Heart left ventricle (tissue), 16 donors: Measurements from ENCODE around the gene ARV1. TPM values are rescaled to one million over a fixed set of nuclear protein-coding genes. Genes with fewer than 3 reads are reported as not detected.
"Not testable (repeated sequence)": the region's sequence is repeated elsewhere in the genome, so short reads cannot be mapped to it uniquely, and the experiment has no call there.

ENCODE experiments used
- ATAC-seq, 4 donors: fragments of 200-7000 bp; cut with Tn5 transposase; one replicate each; pipeline ENCODE4 v1.9.1; 2020 to 2022; ENCODE audit warnings: moderate library complexity in 4 of 4, mild to moderate bottlenecking in 3 of 4, moderate number of reproducible peaks in 1 of 4
- DNase-seq, 5 donors: peaks; one replicate each; pipeline ENCODE4 v3.0.0-alpha.2; 2020
- H3K27ac ChIP-seq, 12 donors: fragments of 200-600 bp; sonication (generic) in 4 of 12; one replicate each; pipeline versions ENCODE4 v1.5.0 to v1.8.0; 2016 to 2022; ENCODE audit warnings: mild to moderate bottlenecking in 2 of 12
- H3K27me3 ChIP-seq, 9 donors: fragments of 200-600 bp; sonication (generic) in 2 of 9; one replicate each; pipeline versions ENCODE4 v1.5.1 to v1.8.0; 2016 to 2022; ENCODE audit warnings: mild to moderate bottlenecking in 3 of 9
- H3K36me3 ChIP-seq, 9 donors: fragments of 200-600 bp; sonication (generic) in 2 of 9; one replicate each; pipeline versions ENCODE4 v1.5.0 to v1.8.0; 2018 to 2022; ENCODE audit warnings: mild to moderate bottlenecking in 2 of 9
- H3K4me1 ChIP-seq, 12 donors: fragments of 200-600 bp; sonication (generic) in 4 of 12; one replicate each; pipeline versions ENCODE4 v1.5.0 to v1.8.0; 2016 to 2022; ENCODE audit warnings: mild to moderate bottlenecking in 3 of 12
- H3K4me3 ChIP-seq, 12 donors: fragments of 200-600 bp; sonication (generic) in 4 of 12; one replicate each; pipeline versions ENCODE4 v1.5.0 to v1.8.0; 2017 to 2022; ENCODE audit warnings: mild to moderate bottlenecking in 9 of 12, moderate library complexity in 4 of 12
- H3K9me3 ChIP-seq, 12 donors: fragments of 200-600 bp; sonication (generic) in 4 of 12; one replicate each; pipeline versions ENCODE4 v1.5.0 to v1.8.0; 2016 to 2022; ENCODE audit warnings: mild to moderate bottlenecking in 1 of 12
- POLR2A ChIP-seq, 2 donors: fragments of 450-650 bp; IDR thresholded peaks; one replicate each; pipeline ENCODE4 v1.6.1; 2017; ENCODE audit warnings: antibody characterized with exemption in 2 of 2, mild to moderate bottlenecking in 2 of 2, moderate library complexity in 2 of 2
- WGBS, 4 donors: extraction: QIAGEN DNeasy Blood & Tissue Kit in 2 of 4; methylation state at CpG; one replicate each; pipeline versions ENCODE4 v1.1.5 to v1.1.7; 2013 to 2018; 5-methylcytosine and 5-hydroxymethylcytosine counted together
- intact Hi-C, 10 donors: fragments of 100-400 bp; cut with DNase I; formaldehyde crosslinking; loops; one replicate each; pipeline versions ENCODE4 v1.11.1 to v1.14.2; 2022
- microRNA counts, 2 donors: library from miRNA; unstranded; fragments of <30 nt; microRNA quantifications; one replicate each; lab custom pipeline; 2016
- polyA plus RNA-seq, 2 donors: library from polyadenylated mRNA; stranded (reverse); fragments of 200-250 nt; gene quantifications; one replicate each; pipeline ENCODE4 v1.2.3, GENCODE V29; 2013
- total RNA-seq, 9 donors: library from RNA; depleted of rRNA in 2 of 9; stranded (reverse); fragments of >200 nt in 2 of 9; fragmentation: NEBNext Ultra II Directional in 3 of 9; extraction: Animal tissue kit (Norgen Biotek cat#: 25700) in 3 of 9; gene quantifications; one replicate each; pipeline versions ENCODE4 v1.1.0 to v1.2.4, GENCODE V29; 2016 to 2023
- TF ChIP-seq, protein P1 (sequence below), 12 donors: fragments of 200-600 bp; sonication (generic) in 4 of 12; IDR thresholded peaks; one replicate each; pipeline versions ENCODE4 v1.5.0 to v1.8.0; 2018 to 2022; ENCODE audit warnings: antibody characterized with exemption in 12 of 12, mild to moderate bottlenecking in 5 of 12
- donor health status: ischemic (EF 13 %, LVEDD 7.1; RV severe dilation, severe dysfunction).
- donor health status: healthy with polysubstance abuse.
- donor health status: DM: no; HTN: yes; CAD: no.
- donor health status: DM: no; HTN: no; CAD: no.
- donor health status: ischemic (EF 25% LVEDD 6.9; RV normal size, moderate dysfunction).
- donor health status: ischemic (EF 25% LVEDD 5.7; RV mildly dilated, moderate dysfunction).
- donor health status: healthy.
- donor health status: DM: yes; HTN: yes; CAD: no.
- donor health status: ischemic (EF 35%, LVEDD 5.7; RV mildly dilated, moderate dysfunction).
- donor health status: nonischemic (EF 11% LVEDD 7.7; RV severe dilation, severe dysfunction).
- donor health status: DM: yes; HTN: yes; CAD: no.
- donor health status: PGD.
- donor health status: ischemic (EF 29% LVEDD 5.4; RV normal size, mild dysfunction).
- donor health status: nonischemic (EF 23%, LVEDD 6.1; RV moderate dilation, normal function).

ARV1 gene
- total and polyA plus RNA-seq, 11 donors, result 16.3 to 49.7 (median 23.0) TPM

DNA sequence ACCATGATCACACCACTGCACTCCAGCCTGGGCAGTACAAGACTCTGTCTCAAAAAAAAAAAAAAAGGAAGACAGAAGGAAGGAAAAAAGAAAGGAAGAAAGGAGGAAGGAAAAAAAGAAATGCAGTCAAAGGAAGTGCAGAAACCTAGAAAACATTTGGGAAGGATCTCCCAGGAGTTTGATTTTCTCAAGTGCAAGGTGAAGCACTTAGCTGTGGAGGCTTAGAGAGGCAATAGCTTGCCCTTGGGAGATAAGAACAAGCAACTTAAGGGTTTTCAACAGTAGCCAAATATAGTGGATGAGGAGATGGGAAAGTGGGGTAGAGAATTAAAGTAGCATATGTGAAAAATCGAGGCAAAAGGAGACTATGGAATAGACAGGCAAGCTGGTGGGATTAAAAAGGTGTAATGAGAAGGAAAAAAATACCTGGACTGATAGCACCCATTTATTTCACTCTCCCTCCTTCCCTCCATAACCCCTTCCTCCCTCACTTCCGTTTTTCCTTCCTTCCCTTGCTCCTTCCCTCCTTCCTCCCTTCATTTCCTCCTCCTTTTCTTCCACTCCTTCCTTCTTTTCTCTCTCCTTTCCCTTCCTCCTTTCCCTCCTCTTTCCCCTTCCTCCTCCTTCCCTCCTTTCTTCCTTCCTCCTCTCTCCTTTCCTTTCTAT is 68.0 kb downstream of the ARV1 start:
- TF ChIP-seq, protein P1, sequence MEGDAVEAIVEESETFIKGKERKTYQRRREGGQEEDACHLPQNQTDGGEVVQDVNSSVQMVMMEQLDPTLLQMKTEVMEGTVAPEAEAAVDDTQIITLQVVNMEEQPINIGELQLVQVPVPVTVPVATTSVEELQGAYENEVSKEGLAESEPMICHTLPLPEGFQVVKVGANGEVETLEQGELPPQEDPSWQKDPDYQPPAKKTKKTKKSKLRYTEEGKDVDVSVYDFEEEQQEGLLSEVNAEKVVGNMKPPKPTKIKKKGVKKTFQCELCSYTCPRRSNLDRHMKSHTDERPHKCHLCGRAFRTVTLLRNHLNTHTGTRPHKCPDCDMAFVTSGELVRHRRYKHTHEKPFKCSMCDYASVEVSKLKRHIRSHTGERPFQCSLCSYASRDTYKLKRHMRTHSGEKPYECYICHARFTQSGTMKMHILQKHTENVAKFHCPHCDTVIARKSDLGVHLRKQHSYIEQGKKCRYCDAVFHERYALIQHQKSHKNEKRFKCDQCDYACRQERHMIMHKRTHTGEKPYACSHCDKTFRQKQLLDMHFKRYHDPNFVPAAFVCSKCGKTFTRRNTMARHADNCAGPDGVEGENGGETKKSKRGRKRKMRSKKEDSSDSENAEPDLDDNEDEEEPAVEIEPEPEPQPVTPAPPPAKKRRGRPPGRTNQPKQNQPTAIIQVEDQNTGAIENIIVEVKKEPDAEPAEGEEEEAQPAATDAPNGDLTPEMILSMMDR (IDR thresholded peaks at IDR 0.05), result no peak
- TF ChIP-seq POLR2A (IDR thresholded peaks at IDR 0.05), result no peak
- Histone ChIP-seq H3K4me1 (no peaks in the 10 kb centered on the region), H3K9me3 (peaks cover 0 to 12% (median 5%) of the 10 kb centered on the region in 12 donors), H3K27me3 (peaks cover 0 to 4% (median 0%) of the 10 kb centered on the region in 9 donors), H3K4me3 (no peak overlapping the region), H3K27ac (no peak overlapping the region), H3K36me3 (no peaks in the 10 kb centered on the region)
- no peak for DNase-seq
- ATAC-seq, result no peak
- WGBS, 4 donors, result 37 to 62% (median 54%) methylated on average over 2 of the region's 2 CpGs
- intact Hi-C loops, result no loop called here

- H3K27ac ChIP-seq, H3K4me1 ChIP-seq, H3K36me3 ChIP-seq, DNase-seq, intact Hi-C loops, H3K27me3 ChIP-seq, ATAC-seq, H3K4me3 ChIP-seq: not testable (repeated sequence)
- H3K9me3 ChIP-seq, result peaks cover 0 to 12% (median 5%) of the 10 kb centered on the region in 12 donors
These were observed 68.6 kb downstream of the ARV1 start for GRCh38 chr1:231047529-231047928.

DNA sequence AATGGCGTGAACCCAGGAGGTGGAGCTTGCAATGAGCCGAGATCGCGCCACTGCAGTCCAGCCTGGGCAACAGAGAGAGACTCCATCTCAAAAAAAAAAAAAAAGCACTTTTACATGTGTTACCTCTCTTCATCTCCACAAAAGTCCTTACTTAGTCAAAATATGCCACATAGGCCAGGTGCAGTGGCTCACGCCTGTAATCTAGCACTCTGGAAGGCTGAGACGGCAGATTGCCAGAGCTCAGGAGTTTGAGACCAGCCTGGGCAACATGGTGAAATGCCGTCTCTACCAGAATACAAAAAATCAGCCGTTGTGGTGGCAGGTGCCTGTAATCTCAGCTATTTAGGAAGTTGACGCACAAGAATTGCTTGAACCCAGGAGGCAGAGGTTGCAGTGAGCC is 69.5 kb downstream of the ARV1 start:
- not testable (repeated sequence) for H3K36me3 ChIP-seq

DNA sequence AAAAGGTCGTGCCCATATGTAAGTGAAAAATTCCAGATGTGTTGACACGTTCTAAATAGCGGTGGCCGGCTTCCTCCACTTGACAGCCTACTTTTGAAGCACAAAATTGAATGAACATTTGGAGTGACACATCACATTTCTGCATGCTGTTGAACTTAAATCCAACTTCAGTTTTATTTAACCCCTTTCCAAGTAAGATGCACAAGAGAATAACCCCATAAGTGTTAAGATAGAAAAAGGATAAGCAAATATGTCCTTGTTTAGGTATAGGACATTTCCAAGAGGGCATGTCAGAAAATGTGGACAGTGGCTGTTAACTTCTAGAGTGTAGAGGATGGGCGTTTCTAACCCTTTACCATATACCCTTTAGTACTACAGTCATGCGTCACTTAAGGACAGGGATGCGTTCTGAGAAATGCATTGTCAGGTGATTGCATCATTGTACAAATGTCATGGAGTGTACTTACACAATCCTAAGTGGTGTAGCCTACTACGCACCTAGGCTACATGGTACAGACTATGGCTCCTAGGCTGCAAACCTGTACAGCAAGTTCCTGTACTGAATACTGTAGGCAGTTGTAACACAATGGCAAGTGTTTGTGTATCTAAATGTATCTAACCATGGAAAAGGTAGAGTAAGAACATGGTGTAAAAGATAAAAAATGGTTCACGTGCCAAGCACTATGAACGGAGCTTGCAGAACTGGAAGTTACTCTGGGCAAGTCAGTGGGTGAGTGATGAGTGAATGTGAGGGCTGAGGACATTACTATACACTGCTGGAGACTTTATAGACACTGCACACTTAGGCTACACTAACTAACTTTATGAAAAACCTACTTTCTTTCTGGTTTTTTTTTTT is 70.5 kb downstream of the ARV1 start:
- H3K27ac ChIP-seq, result no peak overlapping the region
- WGBS, 4 donors, result 63 to 70% (median 68%) methylated on average over 10 of the region's 10 CpGs
- TF ChIP-seq POLR2A (IDR thresholded peaks at IDR 0.05), result no peak
- TF ChIP-seq, protein P1 (IDR thresholded peaks at IDR 0.05), result no peak
- peaks cover 0 to 12% (median 4%) of the 10 kb centered on the region in 12 donors for H3K9me3 ChIP-seq
- intact Hi-C loops, result no loop called here
- peaks cover 0 to 4% (median 0%) of the 10 kb centered on the region in 9 donors for H3K27me3 ChIP-seq
- ATAC-seq, result no peak
- peaks cover 0 to 16% (median 12%) of the 10 kb centered on the region in 12 donors for H3K4me1 ChIP-seq
- H3K4me3 ChIP-seq, result no peak overlapping the region
- DNase-seq, result no peak
- H3K36me3 ChIP-seq, result no peaks in the 10 kb centered on the region

More for the DNA sequence above, 69.5 kb downstream of the ARV1 start:
- ATAC-seq, H3K27me3 ChIP-seq, H3K4me1 ChIP-seq, H3K4me3 ChIP-seq, DNase-seq, H3K27ac ChIP-seq, intact Hi-C loops: not testable (repeated sequence)
- 80 to 92% (median 82%) methylated on average over 9 of the region's 9 CpGs for WGBS, 4 donors
- H3K9me3 ChIP-seq, result peaks cover 0 to 12% (median 5%) of the 10 kb centered on the region in 12 donors

MicroRNA genes within 50 kb of the gene (microRNA counts, 767-probe panel; counts per million panel counts)
- 0 to 71.6 counts per million in 2 donors for microRNA hsa-miR-1182 (lab: Ali Mortazavi, UCI)

Other genes with a start within 250 kb of the ARV1 start
- under 1 TPM in 3 of 9 donors, not detected in 6; 0.12 to 0.31 (median 0.22) TPM for gene CAPN9, start 231.7 kb upstream of the ARV1 start, total RNA-seq
- under 1 TPM in 1 of 2 donors, not detected in 1; 0.04 TPM for gene CAPN9, start 231.7 kb upstream of the ARV1 start, polyA plus RNA-seq
- gene C1orf198, start 110.6 kb upstream of the ARV1 start, total RNA-seq, result 100 to 1,000 TPM in 1 of 9 donors, 10 to 100 TPM in 8; 29.7 to 145 (median 63.8) TPM
- 10 to 100 TPM; 23.1 to 72.8 TPM for gene C1orf198, start 110.6 kb upstream of the ARV1 start, polyA plus RNA-seq
- gene TTC13, start 233 bp upstream of the ARV1 start, total RNA-seq, result 1 to 10 TPM; 5.8 to 9.6 (median 6.9) TPM
- 1 to 10 TPM; 3.7 to 8.0 TPM for gene TTC13, start 233 bp upstream of the ARV1 start, polyA plus RNA-seq
- 10 to 100 TPM in 3 of 9 donors, 1 to 10 TPM in 6; 3.8 to 11.5 (median 7.0) TPM for gene FAM89A, start 61.2 kb downstream of the ARV1 start, total RNA-seq
- 1 to 10 TPM; 4.2 to 5.5 TPM for gene FAM89A, start 61.2 kb downstream of the ARV1 start, polyA plus RNA-seq
- gene TRIM67, start 183.0 kb downstream of the ARV1 start, total RNA-seq, result under 1 TPM in 3 of 9 donors, not detected in 6; 0.12 to 0.16 (median 0.13) TPM
- not detected for gene TRIM67, start 183.0 kb downstream of the ARV1 start, polyA plus RNA-seq